ENCODE measurements around the gene FOXL2NB. TPM values are rescaled to one million over a fixed set of nuclear protein-coding genes. Genes with fewer than 3 reads are reported as not detected.

The FOXL2NB gene
- total and polyA plus RNA-seq, 9 donors, result 35.8 to 137 (median 68.3) TPM

GRCh38 chr3:138995706-138996105, 48.7 kb downstream of the FOXL2NB start:
- no peak overlapping the region for H3K27ac ChIP-seq
- H3K4me3 ChIP-seq, result no peak overlapping the region
- H3K36me3 ChIP-seq, result no peaks in the 10 kb centered on the region
- H3K9me3 ChIP-seq, result no peaks in the 10 kb centered on the region
- no peaks in the 10 kb centered on the region for H3K27me3 ChIP-seq
- H3K4me1 ChIP-seq (ENCODE audit: insufficient read depth), result no peaks in the 10 kb centered on the region
- DNase-seq, result no peak
- intact Hi-C loops (cut with DNase I), result no loop called here
- TF ChIP-seq EP300 (IDR thresholded peaks at IDR 0.05) (no peak), POLR2A (IDR thresholded peaks at IDR 0.05) (no peak), CTCF (IDR thresholded peaks at IDR 0.05) (no peak)
- 87 to 90% (median 89%) methylated on average over 1 of the region's 1 CpG for WGBS, 3 donors

Other genes with a start within 250 kb of the FOXL2NB start
- gene PIK3CB, start 112.3 kb upstream of the FOXL2NB start, total RNA-seq, result 10 to 100 TPM; 14.4 to 27.1 (median 21.0) TPM
- gene PIK3CB, start 112.3 kb upstream of the FOXL2NB start, polyA plus RNA-seq, result 10 to 100 TPM; 10.6 to 15.6 TPM
- 100 to 1,000 TPM in 4 of 7 donors, 10 to 100 TPM in 3; 35.4 to 184 (median 102) TPM for gene FOXL2, start 80 bp upstream of the FOXL2NB start, total RNA-seq
- 10 to 100 TPM; 22.7 to 61.2 TPM for gene FOXL2, start 80 bp upstream of the FOXL2NB start, polyA plus RNA-seq
- not detected for gene PRR23A, start 59.1 kb downstream of the FOXL2NB start, total RNA-seq
- not detected for gene PRR23A, start 59.1 kb downstream of the FOXL2NB start, polyA plus RNA-seq
- gene PRR23B, start 73.7 kb downstream of the FOXL2NB start, total RNA-seq, result not detected
- not detected for gene PRR23B, start 73.7 kb downstream of the FOXL2NB start, polyA plus RNA-seq
- gene PRR23C, start 97.7 kb downstream of the FOXL2NB start, total RNA-seq, result not detected
- gene PRR23C, start 97.7 kb downstream of the FOXL2NB start, polyA plus RNA-seq, result not detected

Data from ovary (tissue), 9 donors.